HG03442 (cell line): Measurements from ENCODE around the gene PLXNB2.
"Not testable (repeated sequence)": the region's sequence is repeated elsewhere in the genome, so short reads cannot be mapped to it uniquely, and the experiment has no call there.

Source experiments
- ATAC-seq: cut with Tn5 transposase; IDR thresholded peaks from one replicate; pipeline ENCODE4 v1.9.1; 2021; ENCODE audit warnings: mild to moderate bottlenecking, moderate library complexity; ENCODE audit not compliant: unreplicated experiment

Gene PLXNB2

GRCh38 chr22:50282361-50283155, 24.9 kb downstream of the PLXNB2 start:
- no peak for ATAC-seq

- ATAC-seq: no peak
Observed at GRCh38 chr22:50281957-50282356, 25.5 kb downstream of the PLXNB2 start.

- ATAC-seq: no peak
Observed at GRCh38 chr22:50281384-50281760, 26.1 kb downstream of the PLXNB2 start.

GRCh38 chr22:50280708-50281383, 26.6 kb downstream of the PLXNB2 start:
- ATAC-seq: no peak

- ATAC-seq: no peak
Observed at GRCh38 chr22:50280022-50280707, 27.3 kb downstream of the PLXNB2 start.

- no peak for ATAC-seq
Observed at GRCh38 chr22:50278956-50279619, 28.4 kb downstream of the PLXNB2 start.

GRCh38 chr22:50278461-50278860, 29.0 kb downstream of the PLXNB2 start:
- ATAC-seq: no peak

- no peak for ATAC-seq
Observed at GRCh38 chr22:50277761-50278160, 29.7 kb downstream of the PLXNB2 start.

- peak; percentile 60 for ATAC-seq
Observed at GRCh38 chr22:50276143-50276542, 31.3 kb downstream of the PLXNB2 start.

GRCh38 chr22:50275181-50276055, 32.0 kb downstream of the PLXNB2 start:
- ATAC-seq: no peak

GRCh38 chr22:50274771-50275170, 32.7 kb downstream of the PLXNB2 start:
- no peak for ATAC-seq

GRCh38 chr22:50274311-50274710, 33.1 kb downstream of the PLXNB2 start:
- no peak for ATAC-seq

GRCh38 chr22:50273781-50274180, 33.7 kb downstream of the PLXNB2 start:
- not testable (repeated sequence) for ATAC-seq

- ATAC-seq: not testable (repeated sequence)
Observed at GRCh38 chr22:50273352-50273751, 34.1 kb downstream of the PLXNB2 start.

GRCh38 chr22:50272044-50272802, 35.2 kb downstream of the PLXNB2 start:
- ATAC-seq: no peak

GRCh38 chr22:50271519-50271970, 35.9 kb downstream of the PLXNB2 start:
- ATAC-seq: no peak

- ATAC-seq: no peak
Observed at GRCh38 chr22:50270666-50271394, 36.6 kb downstream of the PLXNB2 start.

- ATAC-seq: no peak
Observed at GRCh38 chr22:50269970-50270665, 37.3 kb downstream of the PLXNB2 start, which contains the start of gene MAPK11. Gene MAPK11, minus strand, starts transcription at chr22:50270380. Its CDS starts 88 bp downstream, at chr22:50270292.
